ENCODE measurements around the gene SIX5.
"Not testable (repeated sequence)": the region's sequence is repeated elsewhere in the genome, so short reads cannot be mapped to it uniquely, and the experiment has no call there.

Gene SIX5

DNA sequence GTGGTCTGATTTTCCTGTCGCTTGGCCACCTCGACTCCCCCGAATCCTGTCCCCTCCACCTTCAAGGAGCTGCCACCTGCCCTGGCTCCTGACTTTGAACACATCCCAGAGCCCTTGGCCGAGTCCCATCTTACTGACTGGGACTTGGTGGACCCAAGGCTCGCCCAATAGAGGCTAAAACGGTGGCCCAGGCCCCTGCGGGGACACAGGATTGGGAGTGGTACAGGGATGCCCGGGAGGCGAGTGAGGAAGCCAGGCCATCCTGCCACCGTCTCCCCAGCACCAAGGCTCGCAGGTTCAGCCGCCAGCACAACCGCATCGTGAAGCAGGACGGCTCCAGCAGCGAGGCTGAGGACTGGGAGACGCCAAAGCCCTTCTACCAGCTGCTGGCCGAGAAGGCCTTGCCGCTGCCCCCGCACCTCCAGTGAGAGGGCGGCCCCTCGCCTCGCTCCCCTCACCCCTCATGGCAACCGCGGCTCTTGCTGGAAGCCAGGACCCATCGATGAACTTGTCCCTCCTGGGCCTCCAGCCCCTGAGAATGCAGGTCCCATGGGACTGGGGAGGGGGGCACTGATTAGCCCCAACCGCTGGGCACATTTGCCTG, 5.3 kb downstream of the SIX5 start:
- H3K36me3 ChIP-seq (ENCODE audit: insufficient read depth, low read length), result no peaks in the 10 kb centered on the region
- H3K4me1 ChIP-seq (ENCODE audit: insufficient read depth, low read length), result peaks cover 23% of the 10 kb centered on the region; the same call in 1 of the 2 replicates
- no peaks in the 10 kb centered on the region for H3K9me3 ChIP-seq (ENCODE audit: control insufficient read depth, insufficient read depth, low read length)
- H3K9ac ChIP-seq (ENCODE audit: low read depth, low read length), result no peak overlapping the region; the same call in 1 of the 2 replicates

DNA sequence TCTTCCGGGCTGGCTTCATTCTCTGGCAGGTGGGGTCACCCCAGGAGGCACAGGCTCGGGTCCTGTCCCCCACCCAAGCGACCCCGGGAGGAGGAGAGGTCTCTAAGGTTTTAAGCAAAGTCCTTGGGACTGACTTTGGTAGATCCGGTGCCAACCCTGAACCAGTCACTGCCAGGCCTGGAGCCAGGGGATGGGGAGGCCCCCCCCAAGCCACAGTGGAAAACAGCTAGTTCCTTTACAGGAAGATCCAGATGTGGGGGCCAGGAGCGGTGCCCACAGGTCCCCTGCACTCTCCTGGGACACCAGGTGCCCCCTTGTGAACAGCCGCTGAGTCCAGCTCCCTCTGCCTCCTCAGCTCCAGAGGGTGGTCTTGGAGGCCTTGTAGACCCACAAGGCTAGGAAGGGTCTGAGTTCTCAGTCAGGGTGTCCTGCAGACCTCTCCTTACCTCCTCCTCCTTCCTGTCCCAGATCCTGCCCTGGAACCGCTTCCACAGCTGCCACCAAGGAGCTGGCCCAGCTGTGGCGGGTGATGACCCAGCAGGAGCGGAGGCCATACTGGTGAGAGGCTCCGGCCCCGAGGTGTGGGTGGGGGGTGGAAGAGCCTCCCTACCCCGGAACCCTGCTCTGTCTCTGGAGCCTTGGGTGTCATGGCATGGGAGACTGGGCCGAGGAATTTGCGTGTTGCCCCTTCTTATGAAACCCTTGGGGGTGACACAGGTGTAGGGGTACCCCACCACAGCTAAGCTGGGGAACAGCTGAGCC, 6.0 kb downstream of the SIX5 start:
- Histone ChIP-seq H3K4me1 (ENCODE audit: insufficient read depth, low read length) (peaks cover 23% of the 10 kb centered on the region; the same call in 1 of the 2 replicates), H3K9ac (ENCODE audit: low read depth, low read length) (no peak overlapping the region), H3K36me3 (ENCODE audit: insufficient read depth, low read length) (no peaks in the 10 kb centered on the region), H3K9me3 (ENCODE audit: control insufficient read depth, insufficient read depth, low read length) (no peaks in the 10 kb centered on the region)

GRCh38 chr19:45761714-45762113, 7.3 kb downstream of the SIX5 start:
- H3K36me3 ChIP-seq (ENCODE audit: insufficient read depth, low read length), result no peaks in the 10 kb centered on the region
- peaks cover 23% of the 10 kb centered on the region; the same call in 1 of the 2 replicates for H3K4me1 ChIP-seq (ENCODE audit: insufficient read depth, low read length)
- no peaks in the 10 kb centered on the region for H3K9me3 ChIP-seq (ENCODE audit: control insufficient read depth, insufficient read depth, low read length)
- no peak overlapping the region for H3K9ac ChIP-seq (ENCODE audit: low read depth, low read length)

- no peaks in the 10 kb centered on the region for H3K9me3 ChIP-seq (ENCODE audit: control insufficient read depth, insufficient read depth, low read length)
- H3K36me3 ChIP-seq (ENCODE audit: insufficient read depth, low read length), result no peaks in the 10 kb centered on the region
- peaks cover 3% of the 10 kb centered on the region; the same call in 1 of the 2 replicates for H3K4me1 ChIP-seq (ENCODE audit: insufficient read depth, low read length)
- no peak overlapping the region for H3K9ac ChIP-seq (ENCODE audit: low read depth, low read length)
These were observed 10.1 kb downstream of the SIX5 start for GRCh38 chr19:45758921-45759320.

GRCh38 chr19:45757695-45758094, 11.4 kb downstream of the SIX5 start:
- H3K9me3 ChIP-seq (ENCODE audit: control insufficient read depth, insufficient read depth, low read length), result no peaks in the 10 kb centered on the region
- H3K9ac ChIP-seq (ENCODE audit: low read depth, low read length), result no peak overlapping the region
- no peaks in the 10 kb centered on the region for H3K36me3 ChIP-seq (ENCODE audit: insufficient read depth, low read length)
- no peaks in the 10 kb centered on the region; the same call in 1 of the 2 replicates for H3K4me1 ChIP-seq (ENCODE audit: insufficient read depth, low read length)

DNA sequence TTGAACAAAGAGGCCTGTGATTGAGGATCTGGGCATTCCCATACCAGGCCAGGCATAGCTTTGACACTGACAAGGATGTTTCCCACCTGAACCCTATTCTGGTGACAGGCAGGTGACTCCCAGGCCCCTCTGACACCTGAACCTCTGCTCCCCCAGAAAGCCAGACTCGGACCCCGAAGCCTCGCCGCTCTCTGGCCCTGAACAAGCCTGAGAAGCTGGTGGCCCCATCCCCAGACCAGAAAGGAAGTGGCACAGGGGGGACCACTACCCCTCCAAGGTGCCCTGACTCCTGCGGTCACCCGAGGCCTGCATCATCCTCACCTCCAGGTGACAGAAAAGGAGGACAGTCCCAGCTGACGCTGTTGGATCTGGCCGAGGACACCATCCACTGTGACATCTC, 14.7 kb downstream of the SIX5 start:
- no peaks in the 10 kb centered on the region for H3K9me3 ChIP-seq (ENCODE audit: control insufficient read depth, insufficient read depth, low read length)
- no peaks in the 10 kb centered on the region for H3K36me3 ChIP-seq (ENCODE audit: insufficient read depth, low read length)
- no peaks in the 10 kb centered on the region for H3K4me1 ChIP-seq (ENCODE audit: insufficient read depth, low read length)
- H3K9ac ChIP-seq (ENCODE audit: low read depth, low read length), result no peak overlapping the region

- H3K4me1 ChIP-seq (ENCODE audit: insufficient read depth, low read length), result no peaks in the 10 kb centered on the region
- no peaks in the 10 kb centered on the region for H3K9me3 ChIP-seq (ENCODE audit: control insufficient read depth, insufficient read depth, low read length)
- no peak overlapping the region for H3K9ac ChIP-seq (ENCODE audit: low read depth, low read length)
- H3K36me3 ChIP-seq (ENCODE audit: insufficient read depth, low read length), result no peaks in the 10 kb centered on the region
These were observed 15.5 kb downstream of the SIX5 start for GRCh38 chr19:45753548-45753947.

GRCh38 chr19:45752639-45753038, 16.4 kb downstream of the SIX5 start:
- Histone ChIP-seq H3K9me3 (ENCODE audit: control insufficient read depth, insufficient read depth, low read length) (no peaks in the 10 kb centered on the region), H3K9ac (ENCODE audit: low read depth, low read length) (no peak overlapping the region), H3K36me3 (ENCODE audit: insufficient read depth, low read length) (no peaks in the 10 kb centered on the region), H3K4me1 (ENCODE audit: insufficient read depth, low read length) (no peaks in the 10 kb centered on the region)

DNA sequence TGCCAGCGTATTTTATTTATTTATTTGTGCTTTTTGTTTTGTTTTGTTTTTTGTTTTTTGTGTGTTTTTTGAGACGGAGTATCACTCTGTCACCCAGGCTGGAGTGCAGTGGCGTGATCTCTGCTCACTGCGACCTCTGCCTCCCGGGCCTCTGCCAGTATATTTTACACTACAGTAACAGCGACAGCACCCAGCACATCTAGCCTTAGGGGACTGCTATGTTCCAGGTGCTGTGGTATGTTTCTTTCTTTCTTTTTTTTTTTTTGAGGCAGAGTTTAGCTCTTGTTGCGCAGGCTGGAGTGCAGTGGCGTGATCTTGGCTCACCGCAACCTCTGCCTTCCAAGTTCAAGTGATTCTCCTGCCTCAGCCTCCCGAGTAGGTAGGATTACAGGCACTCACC, 17.6 kb downstream of the SIX5 start:
- not testable (repeated sequence) for H3K9me3 ChIP-seq (ENCODE audit: control insufficient read depth, insufficient read depth, low read length); H3K36me3 ChIP-seq (ENCODE audit: insufficient read depth, low read length); H3K4me1 ChIP-seq (ENCODE audit: insufficient read depth, low read length); H3K9ac ChIP-seq (ENCODE audit: low read depth, low read length)

GRCh38 chr19:45747513-45747912, 21.5 kb downstream of the SIX5 start:
- Histone ChIP-seq H3K9me3 (ENCODE audit: control insufficient read depth, insufficient read depth, low read length) (no peaks in the 10 kb centered on the region), H3K36me3 (ENCODE audit: insufficient read depth, low read length) (no peaks in the 10 kb centered on the region), H3K9ac (ENCODE audit: low read depth, low read length) (no peak overlapping the region), H3K4me1 (ENCODE audit: insufficient read depth, low read length) (no peaks in the 10 kb centered on the region; the same call in 1 of the 2 replicates)

GRCh38 chr19:45746866-45747265, 22.2 kb downstream of the SIX5 start:
- Histone ChIP-seq H3K9me3 (ENCODE audit: control insufficient read depth, insufficient read depth, low read length) (no peaks in the 10 kb centered on the region), H3K36me3 (ENCODE audit: insufficient read depth, low read length) (no peaks in the 10 kb centered on the region), H3K9ac (ENCODE audit: low read depth, low read length) (no peak overlapping the region), H3K4me1 (ENCODE audit: insufficient read depth, low read length) (no peaks in the 10 kb centered on the region; the same call in 1 of the 2 replicates)

GRCh38 chr19:45745606-45746005, 23.4 kb downstream of the SIX5 start:
- H3K4me1 ChIP-seq (ENCODE audit: insufficient read depth, low read length), result no peaks in the 10 kb centered on the region; the same call in 1 of the 2 replicates
- H3K9me3 ChIP-seq (ENCODE audit: control insufficient read depth, insufficient read depth, low read length), result no peaks in the 10 kb centered on the region
- H3K9ac ChIP-seq (ENCODE audit: low read depth, low read length), result no peak overlapping the region
- no peaks in the 10 kb centered on the region for H3K36me3 ChIP-seq (ENCODE audit: insufficient read depth, low read length)

GRCh38 chr19:45742969-45743368, 26.1 kb downstream of the SIX5 start:
- Histone ChIP-seq H3K9ac (ENCODE audit: low read depth, low read length) (no peak overlapping the region), H3K36me3 (ENCODE audit: insufficient read depth, low read length) (no peaks in the 10 kb centered on the region), H3K9me3 (ENCODE audit: control insufficient read depth, insufficient read depth, low read length) (no peaks in the 10 kb centered on the region), H3K4me1 (ENCODE audit: insufficient read depth, low read length) (no peaks in the 10 kb centered on the region; the same call in 1 of the 2 replicates)

DNA sequence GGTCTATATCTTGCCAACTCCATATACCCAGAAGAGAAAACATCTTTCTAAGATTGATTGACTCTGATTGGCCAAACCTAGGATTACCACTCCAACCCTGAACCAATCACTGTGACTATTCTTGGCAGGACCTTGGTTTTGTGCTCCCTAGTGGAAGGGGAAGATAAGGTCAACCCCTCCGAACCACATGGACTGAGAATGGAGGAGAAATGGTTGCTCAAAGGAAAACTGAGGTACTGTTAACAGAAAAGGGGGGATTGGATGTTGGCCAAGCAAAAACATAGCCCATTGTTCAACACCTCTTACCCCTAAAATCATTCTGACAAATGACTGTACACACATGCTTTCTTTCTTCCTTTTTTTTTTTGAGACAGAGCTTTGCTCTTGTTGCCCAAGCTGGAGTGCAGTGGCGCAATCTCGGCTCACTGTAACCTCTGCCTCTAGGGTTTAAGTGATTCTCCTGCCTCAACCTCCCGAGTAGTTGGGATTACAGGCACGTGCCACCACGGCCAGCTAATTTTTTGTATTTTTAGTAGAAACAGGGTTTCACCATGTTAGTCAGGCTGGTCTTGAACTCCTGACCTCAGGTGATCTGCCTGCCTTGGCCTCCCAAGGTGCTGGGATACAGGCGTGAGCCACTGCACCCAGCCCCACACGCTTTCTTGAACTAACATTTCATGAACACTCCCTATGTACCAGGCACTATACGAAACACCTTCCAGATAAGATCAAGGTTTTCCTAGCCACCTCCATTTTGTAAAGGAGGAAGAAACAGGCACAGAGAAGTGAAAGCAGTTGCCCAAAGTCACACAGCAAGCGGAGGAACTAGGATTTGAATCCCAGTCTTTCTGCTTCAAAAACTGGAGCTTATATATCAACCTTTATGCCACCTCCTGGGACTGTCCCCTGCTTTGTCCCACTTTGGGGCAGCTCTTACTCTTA, 29.3 kb downstream of the SIX5 start:
- Histone ChIP-seq H3K4me1 (ENCODE audit: insufficient read depth, low read length) (peaks cover 2% of the 10 kb centered on the region; the same call in 1 of the 2 replicates), H3K9ac (ENCODE audit: low read depth, low read length) (no peak overlapping the region), H3K9me3 (ENCODE audit: control insufficient read depth, insufficient read depth, low read length) (no peaks in the 10 kb centered on the region), H3K36me3 (ENCODE audit: insufficient read depth, low read length) (no peaks in the 10 kb centered on the region)
